HG03521 (cell line): ENCODE results near the gene PCDH9.

Experiments used
- ATAC-seq: cut with Tn5 transposase; IDR thresholded peaks from one replicate; pipeline ENCODE4 v1.9.1; 2021; ENCODE audit warnings: mild to moderate bottlenecking, moderate library complexity; ENCODE audit not compliant: unreplicated experiment

The PCDH9 gene

DNA sequence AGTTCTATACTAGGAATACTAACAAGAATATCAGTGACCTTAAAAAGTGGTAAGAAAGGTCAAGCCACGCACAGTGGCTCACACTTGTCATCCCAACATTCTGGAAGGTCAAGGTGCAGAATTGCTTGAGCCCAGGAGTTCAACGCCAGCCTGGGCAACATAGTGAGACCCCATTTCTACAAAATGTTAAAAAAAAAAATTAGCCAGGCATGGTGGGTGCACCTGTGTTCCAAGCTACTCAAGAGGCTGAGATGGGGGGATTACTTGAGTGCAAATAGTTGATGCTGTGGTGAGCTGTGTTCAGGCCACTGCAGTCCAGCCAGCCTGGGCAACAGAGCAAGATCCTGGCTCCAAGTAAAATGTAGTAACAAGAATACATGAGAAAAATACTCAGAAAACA is 61.8 kb downstream of the PCDH9 start:
- ATAC-seq, result no peak

- no peak for ATAC-seq
Measured at GRCh38 chr13:67167420-67167819, 62.7 kb downstream of the PCDH9 start.

DNA sequence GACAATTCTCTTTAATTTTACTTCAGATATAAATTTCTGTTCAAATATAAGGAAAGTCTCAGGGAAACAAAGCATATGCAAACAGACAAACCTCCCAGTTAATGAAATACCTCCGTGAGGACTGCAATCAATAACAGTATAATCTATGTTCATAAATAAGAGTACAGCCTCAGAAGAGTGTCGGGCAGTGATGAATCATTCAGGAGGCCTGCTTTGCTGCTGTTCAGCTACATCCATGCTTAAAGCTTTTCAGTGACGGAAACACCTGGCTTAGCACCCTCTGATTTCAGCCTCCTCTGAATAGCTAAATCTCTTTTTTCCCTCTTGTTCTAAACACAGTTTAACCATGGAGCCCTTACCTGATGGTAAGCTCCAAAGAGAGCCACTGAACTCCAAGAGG is 69.0 kb downstream of the PCDH9 start:
- no peak for ATAC-seq

DNA sequence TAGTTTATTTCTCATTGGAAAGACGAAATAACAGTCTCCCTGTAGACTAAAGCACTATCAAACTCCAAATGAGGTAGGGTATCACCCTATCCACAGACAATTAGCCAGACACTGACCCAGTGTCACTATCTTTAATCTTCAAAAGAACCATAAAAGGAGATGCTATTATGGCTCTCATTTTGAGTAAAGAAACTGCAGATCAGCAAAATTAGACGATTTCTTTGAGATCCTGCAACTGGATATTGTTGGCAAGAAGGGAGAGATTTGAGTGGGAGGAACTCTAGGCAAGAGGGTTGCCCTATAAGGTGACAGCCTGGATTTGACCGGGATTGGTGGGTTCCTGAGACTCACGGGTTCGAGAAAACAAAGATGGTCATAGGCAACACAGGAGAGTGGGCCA is 71.2 kb downstream of the PCDH9 start:
- ATAC-seq, result no peak

DNA sequence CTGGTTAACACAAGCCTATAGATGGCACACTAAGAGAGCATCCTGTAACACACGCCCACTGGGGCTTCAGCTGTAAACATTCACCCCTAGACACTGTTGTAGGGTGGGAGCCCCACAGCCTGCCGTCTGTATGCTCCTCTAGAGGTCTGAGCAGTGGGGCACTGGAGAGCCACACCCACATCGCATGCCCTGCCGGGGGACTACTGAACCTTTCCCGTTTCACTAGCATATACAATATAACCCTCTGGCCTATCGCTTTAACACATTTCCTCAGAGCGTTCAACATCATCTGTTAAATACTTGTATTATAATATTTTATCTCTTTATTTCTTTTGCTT is 73.4 kb downstream of the PCDH9 start:
- ATAC-seq, result no peak

DNA sequence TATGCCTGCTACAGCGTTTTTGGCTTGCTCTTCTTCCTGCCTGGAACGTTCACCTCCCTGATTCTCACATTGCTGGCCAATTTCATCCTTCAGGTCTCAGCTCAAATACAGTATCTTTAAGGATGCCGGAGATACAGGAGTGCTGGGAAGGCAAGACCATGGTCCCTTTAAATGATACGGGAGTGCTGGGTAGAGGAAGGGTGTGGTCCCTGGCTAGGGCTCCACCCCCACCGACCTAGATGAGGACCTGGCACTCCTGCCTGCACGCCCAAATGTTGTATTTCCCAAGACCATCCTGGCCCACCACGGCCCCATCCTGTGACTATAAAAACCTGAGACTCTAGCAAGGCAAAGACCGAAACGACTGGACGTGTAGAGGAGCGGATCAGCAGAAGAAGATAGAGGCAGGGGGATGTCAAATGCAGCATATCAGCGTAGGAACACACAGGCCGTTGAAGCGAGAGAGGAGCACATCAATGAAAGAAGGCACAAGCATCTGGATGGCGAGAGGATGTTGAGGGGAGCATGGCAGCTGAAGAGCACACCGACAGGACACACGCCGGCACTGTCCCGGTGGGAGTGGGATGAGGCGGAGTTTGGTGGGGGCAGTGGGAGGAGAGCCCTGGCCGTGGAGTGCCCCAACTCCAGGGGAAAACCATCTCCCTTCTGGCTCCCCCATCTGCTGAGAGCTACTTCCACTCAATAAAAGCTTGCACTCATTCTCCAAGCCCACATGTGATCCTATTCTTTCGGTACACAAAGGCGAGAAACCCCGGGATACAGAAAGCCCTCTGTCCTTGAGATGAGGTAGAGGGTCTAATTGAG is 74.0 kb downstream of the PCDH9 start:
- no peak for ATAC-seq

GRCh38 chr13:67152085-67152484 is 78.1 kb downstream of the PCDH9 start:
- no peak for ATAC-seq

DNA sequence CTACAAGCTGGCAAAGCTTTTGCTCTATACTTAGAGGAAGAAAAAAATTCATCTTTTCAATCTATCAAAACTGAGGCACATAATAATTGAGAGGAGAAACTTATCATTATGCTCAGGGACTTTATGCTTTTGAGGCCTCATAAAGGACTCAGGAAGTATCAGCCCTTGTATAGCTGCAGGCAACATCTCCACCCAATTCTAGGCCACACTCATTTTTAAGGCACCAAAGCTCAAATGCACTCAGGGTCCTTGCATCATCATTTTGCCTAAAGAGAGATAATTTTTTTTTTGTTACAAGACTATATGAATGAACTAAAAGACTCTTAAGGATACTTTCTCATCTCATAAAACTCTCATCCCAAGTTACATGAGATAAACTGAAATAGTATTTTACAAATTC is 78.5 kb downstream of the PCDH9 start:
- ATAC-seq, result no peak

DNA sequence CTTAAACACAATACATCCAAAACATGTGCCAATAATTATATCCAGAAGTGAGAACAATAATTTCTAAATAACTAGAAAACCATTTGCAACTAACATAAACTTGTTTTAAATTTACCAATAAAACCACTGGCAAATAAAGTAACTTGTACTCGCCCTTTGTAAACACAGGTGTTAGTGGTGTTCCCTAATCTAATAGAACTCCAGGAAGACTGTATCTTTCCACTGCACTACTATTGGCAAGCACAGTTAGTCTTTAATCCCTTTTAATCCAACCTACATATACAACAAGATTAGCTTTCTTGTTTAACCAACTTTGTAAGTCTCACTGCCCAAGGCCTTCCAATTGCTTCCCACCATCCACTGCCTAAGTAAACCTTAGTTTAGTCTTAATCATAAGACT is 79.5 kb downstream of the PCDH9 start:
- no peak for ATAC-seq

DNA sequence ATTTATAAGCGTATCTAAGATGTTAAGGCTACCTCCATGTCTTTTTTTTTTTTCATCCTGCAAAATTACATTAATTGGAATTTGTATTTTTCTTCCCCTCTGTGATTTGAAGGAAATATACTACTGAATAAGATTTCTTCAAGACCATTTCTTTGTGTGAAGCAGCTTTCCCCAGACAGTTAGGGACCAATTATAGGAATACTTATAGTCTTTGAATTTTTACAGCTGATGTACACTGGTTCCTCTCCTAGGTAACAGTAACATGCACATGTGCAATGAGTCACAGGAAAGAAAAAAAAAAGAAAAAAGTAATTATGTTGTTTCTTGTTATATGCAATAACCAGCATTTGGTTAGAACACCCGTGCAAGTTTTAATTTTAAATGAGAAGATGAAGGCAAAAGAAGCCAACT is 82.0 kb downstream of the PCDH9 start:
- ATAC-seq, result no peak

- ATAC-seq, result no peak
Measured at GRCh38 chr13:67147342-67148133, 82.6 kb downstream of the PCDH9 start.

DNA sequence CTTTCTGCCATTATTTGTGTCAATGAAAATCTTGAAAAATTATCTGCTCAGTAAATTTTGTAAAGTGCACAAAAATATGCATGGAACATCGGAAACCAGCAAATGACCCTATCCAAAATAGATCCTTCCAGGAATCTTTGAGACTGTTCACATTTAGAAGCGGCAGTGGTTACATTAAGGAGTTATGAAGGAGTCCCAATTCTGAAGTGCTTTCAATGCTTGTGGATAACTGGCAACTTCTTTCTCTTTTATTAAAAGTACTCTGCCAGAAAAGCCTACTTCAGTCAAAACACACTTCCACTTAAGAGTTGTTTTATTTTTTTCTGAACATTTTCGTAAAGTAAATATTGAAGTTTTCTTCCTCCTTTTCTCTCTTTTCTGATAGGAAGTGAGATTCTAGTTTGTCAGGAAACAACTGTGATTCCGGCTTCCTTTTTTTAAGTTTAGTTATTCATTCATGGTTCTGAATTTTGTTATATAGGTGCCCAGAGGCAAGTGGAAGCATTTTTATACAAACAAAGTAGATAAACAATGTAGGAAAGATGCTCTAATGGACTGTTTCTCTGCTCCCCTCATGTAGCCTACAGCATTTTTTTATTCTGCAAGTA is 83.5 kb downstream of the PCDH9 start:
- ATAC-seq, result no peak

DNA sequence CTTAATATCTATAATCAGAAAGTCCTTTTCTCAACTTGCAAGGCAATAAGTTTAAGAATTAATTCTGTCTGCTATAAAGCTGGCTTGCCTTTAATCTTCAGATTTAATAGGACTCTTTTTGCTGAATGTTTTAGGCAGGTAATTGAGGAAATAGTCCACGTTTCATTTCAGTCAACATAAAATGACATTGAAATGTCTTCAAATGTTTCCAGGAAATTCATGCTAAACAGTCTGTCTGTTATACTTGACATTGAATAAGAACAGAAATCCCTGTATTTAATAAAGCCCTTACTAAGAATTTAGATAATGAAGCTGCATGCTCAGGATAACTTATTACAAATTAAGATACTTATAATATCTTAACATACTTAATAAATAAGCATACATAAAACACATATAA is 84.2 kb downstream of the PCDH9 start:
- ATAC-seq, result no peak

GRCh38 chr13:67143544-67144115 is 86.5 kb downstream of the PCDH9 start:
- no peak for ATAC-seq

DNA sequence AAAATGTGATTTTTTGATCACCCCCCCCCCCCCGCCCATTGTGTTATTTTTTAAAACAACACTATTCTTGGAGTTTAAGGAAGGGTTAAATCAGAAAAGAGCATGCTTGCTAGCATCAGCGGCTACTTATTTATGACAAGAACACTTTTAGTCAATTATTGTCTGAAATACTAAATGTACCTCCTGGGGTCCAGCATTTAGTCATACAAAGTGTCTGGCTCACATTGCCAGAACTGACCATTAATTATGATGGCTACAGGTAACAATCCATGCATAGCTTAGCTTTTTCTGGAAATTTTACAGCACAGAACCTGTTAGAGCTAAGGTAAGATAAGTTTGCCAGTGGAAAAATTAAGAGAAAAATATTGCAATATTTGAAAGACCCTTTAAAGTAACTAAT is 90.1 kb downstream of the PCDH9 start:
- no peak for ATAC-seq

- no peak for ATAC-seq
Measured at GRCh38 chr13:67139551-67139950, 90.6 kb downstream of the PCDH9 start.

- no peak for ATAC-seq
Measured at GRCh38 chr13:67138970-67139369, 91.2 kb downstream of the PCDH9 start.

DNA sequence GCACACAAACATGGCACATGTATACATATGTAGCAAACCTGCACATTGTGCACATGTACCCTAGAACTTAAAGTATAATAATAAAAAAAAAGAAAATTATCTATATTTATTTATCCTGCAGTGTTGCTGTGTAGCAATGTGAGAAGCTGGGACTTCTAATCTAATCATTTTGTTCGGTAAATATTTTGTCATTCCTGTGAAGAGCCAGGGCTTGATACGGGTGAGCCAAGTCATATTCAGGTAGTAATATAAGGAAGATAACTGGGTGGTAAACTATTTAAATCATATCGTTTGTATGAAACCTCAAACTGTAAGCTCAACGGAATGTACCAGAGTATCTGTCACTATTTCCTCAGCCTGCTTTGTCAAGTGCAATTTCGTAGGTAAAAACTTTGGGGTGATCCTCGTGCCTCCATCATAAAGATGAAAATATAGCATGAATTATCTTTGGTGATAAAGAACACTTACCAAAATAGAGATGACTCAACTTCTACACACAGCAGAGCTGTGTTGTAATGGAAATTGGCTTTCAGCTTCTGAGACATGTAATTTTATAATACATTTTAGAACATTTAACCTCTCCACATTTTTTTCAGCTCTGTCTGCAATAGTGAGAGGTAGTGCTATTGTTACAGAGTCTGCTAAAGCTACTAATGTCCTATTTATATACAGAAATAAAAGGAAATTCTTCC is 92.9 kb downstream of the PCDH9 start:
- no peak for ATAC-seq

- ATAC-seq, result no peak
Measured at GRCh38 chr13:67136157-67136556, 94.0 kb downstream of the PCDH9 start.

DNA sequence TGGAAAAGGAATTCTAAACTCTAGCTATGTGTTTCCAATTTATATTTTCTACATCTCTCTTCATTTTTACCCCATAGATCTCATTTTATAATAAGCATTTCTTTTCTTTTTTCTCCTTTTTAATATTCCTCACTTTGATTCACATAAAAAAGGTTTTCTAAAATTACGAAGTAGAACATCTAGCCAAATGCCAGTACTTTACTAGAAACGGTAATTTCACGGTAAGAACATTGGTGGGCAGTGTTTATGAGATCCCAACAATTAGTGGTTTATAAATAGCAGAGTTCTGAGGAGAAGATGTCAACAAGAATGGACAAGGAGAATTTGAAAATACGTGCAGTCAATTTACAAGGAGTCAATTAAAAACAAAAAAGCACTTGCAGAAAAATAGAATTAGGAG is 94.8 kb downstream of the PCDH9 start:
- ATAC-seq, result no peak
